Heart left ventricle (tissue), 16 donors: ENCODE data around the gene FLNB. TPM values are rescaled to one million over a fixed set of nuclear protein-coding genes. Genes with fewer than 3 reads are reported as not detected.

ENCODE experiments used
- ATAC-seq, 4 donors: fragments of 200-7000 bp; cut with Tn5 transposase; one replicate each; pipeline ENCODE4 v1.9.1; 2020 to 2022; ENCODE audit warnings: moderate library complexity in 4 of 4, mild to moderate bottlenecking in 3 of 4, moderate number of reproducible peaks in 1 of 4
- DNase-seq, 5 donors: peaks; one replicate each; pipeline ENCODE4 v3.0.0-alpha.2; 2020
- H3K27ac ChIP-seq, 12 donors: fragments of 200-600 bp; sonication (generic) in 4 of 12; one replicate each; pipeline versions ENCODE4 v1.5.0 to v1.8.0; 2016 to 2022; ENCODE audit warnings: mild to moderate bottlenecking in 2 of 12
- H3K27me3 ChIP-seq, 9 donors: fragments of 200-600 bp; sonication (generic) in 2 of 9; one replicate each; pipeline versions ENCODE4 v1.5.1 to v1.8.0; 2016 to 2022; ENCODE audit warnings: mild to moderate bottlenecking in 3 of 9
- H3K36me3 ChIP-seq, 9 donors: fragments of 200-600 bp; sonication (generic) in 2 of 9; one replicate each; pipeline versions ENCODE4 v1.5.0 to v1.8.0; 2018 to 2022; ENCODE audit warnings: mild to moderate bottlenecking in 2 of 9
- H3K4me1 ChIP-seq, 12 donors: fragments of 200-600 bp; sonication (generic) in 4 of 12; one replicate each; pipeline versions ENCODE4 v1.5.0 to v1.8.0; 2016 to 2022; ENCODE audit warnings: mild to moderate bottlenecking in 3 of 12
- H3K4me3 ChIP-seq, 12 donors: fragments of 200-600 bp; sonication (generic) in 4 of 12; one replicate each; pipeline versions ENCODE4 v1.5.0 to v1.8.0; 2017 to 2022; ENCODE audit warnings: mild to moderate bottlenecking in 9 of 12, moderate library complexity in 4 of 12
- H3K9me3 ChIP-seq, 12 donors: fragments of 200-600 bp; sonication (generic) in 4 of 12; one replicate each; pipeline versions ENCODE4 v1.5.0 to v1.8.0; 2016 to 2022; ENCODE audit warnings: mild to moderate bottlenecking in 1 of 12
- CTCF ChIP-seq, 12 donors: fragments of 200-600 bp; sonication (generic) in 4 of 12; IDR thresholded peaks; one replicate each; pipeline versions ENCODE4 v1.5.0 to v1.8.0; 2018 to 2022; ENCODE audit warnings: antibody characterized with exemption in 12 of 12, mild to moderate bottlenecking in 5 of 12
- POLR2A ChIP-seq, 2 donors: fragments of 450-650 bp; IDR thresholded peaks; one replicate each; pipeline ENCODE4 v1.6.1; 2017; ENCODE audit warnings: antibody characterized with exemption in 2 of 2, mild to moderate bottlenecking in 2 of 2, moderate library complexity in 2 of 2
- WGBS, 4 donors: extraction: QIAGEN DNeasy Blood & Tissue Kit in 2 of 4; methylation state at CpG; one replicate each; pipeline versions ENCODE4 v1.1.5 to v1.1.7; 2013 to 2018; 5-methylcytosine and 5-hydroxymethylcytosine counted together
- intact Hi-C, 10 donors: fragments of 100-400 bp; cut with DNase I; formaldehyde crosslinking; loops; one replicate each; pipeline versions ENCODE4 v1.11.1 to v1.14.2; 2022
- polyA plus RNA-seq, 2 donors: library from polyadenylated mRNA; stranded (reverse); fragments of 200-250 nt; gene quantifications; one replicate each; pipeline ENCODE4 v1.2.3, GENCODE V29; 2013
- total RNA-seq, 9 donors: library from RNA; depleted of rRNA in 2 of 9; stranded (reverse); fragments of >200 nt in 2 of 9; fragmentation: NEBNext Ultra II Directional in 3 of 9; extraction: Animal tissue kit (Norgen Biotek cat#: 25700) in 3 of 9; gene quantifications; one replicate each; pipeline versions ENCODE4 v1.1.0 to v1.2.4, GENCODE V29; 2016 to 2023
- donor health status: ischemic (EF 13 %, LVEDD 7.1; RV severe dilation, severe dysfunction).
- donor health status: healthy with polysubstance abuse.
- donor health status: DM: no; HTN: yes; CAD: no.
- donor health status: DM: no; HTN: no; CAD: no.
- donor health status: ischemic (EF 25% LVEDD 6.9; RV normal size, moderate dysfunction).
- donor health status: ischemic (EF 25% LVEDD 5.7; RV mildly dilated, moderate dysfunction).
- donor health status: healthy.
- donor health status: DM: yes; HTN: yes; CAD: no.
- donor health status: ischemic (EF 35%, LVEDD 5.7; RV mildly dilated, moderate dysfunction).
- donor health status: nonischemic (EF 11% LVEDD 7.7; RV severe dilation, severe dysfunction).
- donor health status: DM: yes; HTN: yes; CAD: no.
- donor health status: PGD.
- donor health status: ischemic (EF 29% LVEDD 5.4; RV normal size, mild dysfunction).
- donor health status: nonischemic (EF 23%, LVEDD 6.1; RV moderate dilation, normal function).

FLNB gene
- total and polyA plus RNA-seq, 11 donors, result 30.5 to 75.6 (median 40.6) TPM

DNA sequence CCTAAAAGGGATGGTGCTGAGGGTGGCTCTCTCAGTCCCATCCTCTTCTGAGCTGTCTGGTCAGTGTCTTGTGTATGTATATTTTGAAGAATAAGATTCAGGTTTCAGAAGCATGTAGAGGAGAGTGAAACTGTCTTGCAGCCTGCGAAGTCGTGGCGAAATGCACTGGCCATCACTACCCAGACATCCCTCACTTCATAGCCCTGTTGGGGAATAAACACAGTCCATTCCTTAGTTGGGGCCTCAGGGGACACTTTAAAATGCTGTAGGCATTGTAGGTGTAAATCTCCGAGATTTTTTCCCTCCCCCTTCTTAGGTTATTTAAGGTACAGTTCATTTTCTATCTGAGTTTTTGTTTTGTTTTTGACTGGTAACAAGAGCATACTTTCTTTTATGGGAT lies 108.8 kb downstream of the FLNB start:
- WGBS, 4 donors, result 67 to 74% (median 70%) methylated on average over 4 of the region's 4 CpGs
- H3K4me1 ChIP-seq, result peaks cover 0 to 50% (median 29%) of the 10 kb centered on the region in 12 donors
- H3K27ac ChIP-seq, result peak overlapping the region in 6 of 12 donors; percentile 2 to 61 (median 40)
- DNase-seq (no peak), ATAC-seq (no peak)
- intact Hi-C loops, result loop anchor here in 4 of 10 donors (5.0 to 10.0 kb wide), 3 partner anchors 50 to 110 kb away; partner anchors contain the start of gene FLNB (in 3 of the 4)
- H3K36me3 ChIP-seq, result peaks cover 4 to 78% (median 56%) of the 10 kb centered on the region in 9 donors
- H3K27me3 ChIP-seq, result no peaks in the 10 kb centered on the region
- H3K4me3 ChIP-seq, result no peak overlapping the region
- no peaks in the 10 kb centered on the region for H3K9me3 ChIP-seq
- TF ChIP-seq CTCF (IDR thresholded peaks at IDR 0.05) (no peak), POLR2A (IDR thresholded peaks at IDR 0.05) (no peak)

DNA sequence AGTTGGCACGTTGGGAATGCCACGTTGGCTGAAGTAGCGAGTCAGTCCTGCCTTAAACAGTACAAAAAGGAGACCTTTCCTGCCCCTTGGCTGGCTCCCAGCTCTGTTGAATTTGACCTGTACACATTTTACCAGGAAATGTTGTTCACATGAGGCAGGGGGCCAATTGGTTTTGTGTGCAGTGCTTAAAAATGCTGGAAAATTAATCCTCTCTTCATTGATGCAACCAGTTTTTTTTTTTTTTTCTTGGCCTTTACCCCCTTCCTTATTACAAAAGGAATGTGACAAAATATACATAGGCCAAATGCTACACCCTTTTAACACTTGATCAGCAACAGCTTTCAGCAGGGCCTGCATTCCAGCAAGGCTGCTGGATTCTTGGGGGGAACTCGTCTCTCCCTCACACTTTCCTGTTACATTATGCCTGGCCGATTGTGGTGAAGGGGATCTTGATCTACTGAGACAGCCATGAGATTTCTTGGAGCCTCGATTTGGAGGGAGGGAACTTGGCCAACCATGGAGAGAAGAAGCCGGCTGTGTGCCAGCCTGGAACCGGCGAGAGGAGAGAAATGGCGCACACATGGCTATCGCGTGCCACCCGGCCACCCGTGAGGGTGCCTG lies 109.4 kb downstream of the FLNB start:
- no peak for TF ChIP-seq POLR2A (IDR thresholded peaks at IDR 0.05)
- no peak overlapping the region for H3K4me3 ChIP-seq
- peaks cover 0 to 77% (median 49%) of the 10 kb centered on the region in 9 donors for H3K36me3 ChIP-seq
- no peaks in the 10 kb centered on the region for H3K27me3 ChIP-seq
- intact Hi-C loops, result loop anchor here in 4 of 10 donors (5.0 to 10.0 kb wide), 3 partner anchors 50 to 110 kb away; partner anchors contain the start of gene FLNB (in 3 of the 4)
- peak in 1 of 4 donors; percentile 16 for ATAC-seq
- 63 to 75% (median 69%) methylated on average over 14 of the region's 14 CpGs for WGBS, 4 donors
- H3K27ac ChIP-seq, result peak overlapping the region in 4 of 12 donors; percentile 2 to 61 (median 57)
- no peaks in the 10 kb centered on the region for H3K9me3 ChIP-seq
- peaks cover 0 to 50% (median 29%) of the 10 kb centered on the region in 12 donors for H3K4me1 ChIP-seq
- peak in 3 of 5 donors; percentile 48 to 60 (median 48) for DNase-seq

DNA sequence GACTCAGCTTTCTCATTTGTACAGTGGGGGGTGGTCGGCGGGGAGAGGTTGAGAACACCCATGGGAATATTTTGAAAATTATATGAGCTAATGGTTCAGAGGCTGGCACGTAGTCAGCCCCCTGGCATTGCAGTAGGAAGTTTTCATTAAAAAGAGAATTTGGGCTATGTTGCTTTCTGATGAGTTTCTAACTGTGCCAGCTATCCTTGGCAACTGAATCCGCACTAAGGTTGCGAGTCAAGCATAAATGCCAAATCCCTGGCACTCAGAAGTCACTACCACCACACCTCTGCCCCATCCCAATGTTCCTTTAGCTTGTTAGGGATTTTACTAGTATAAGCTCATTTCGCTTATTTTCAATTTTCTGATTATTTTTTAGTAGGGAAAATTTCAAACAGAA lies 111.0 kb downstream of the FLNB start:
- Histone ChIP-seq H3K9me3 (no peaks in the 10 kb centered on the region), H3K4me3 (no peak overlapping the region), H3K27ac (peak overlapping the region in 2 of 12 donors; percentile 36 to 69), H3K27me3 (no peaks in the 10 kb centered on the region), H3K36me3 (peaks cover 0 to 77% (median 49%) of the 10 kb centered on the region in 9 donors), H3K4me1 (peaks cover 0 to 50% (median 29%) of the 10 kb centered on the region in 12 donors)
- ATAC-seq (no peak), DNase-seq (no peak)
- WGBS, 4 donors, result 89 to 98% (median 95%) methylated on average over 6 of the region's 6 CpGs
- intact Hi-C loops, result loop anchor here in 4 of 10 donors (5.0 to 10.0 kb wide), 3 partner anchors 48 to 112 kb away; partner anchors contain the start of gene FLNB (in 3 of the 4)
- TF ChIP-seq POLR2A (IDR thresholded peaks at IDR 0.05), result no peak
- TF ChIP-seq CTCF (IDR thresholded peaks at IDR 0.05), result no peak

DNA sequence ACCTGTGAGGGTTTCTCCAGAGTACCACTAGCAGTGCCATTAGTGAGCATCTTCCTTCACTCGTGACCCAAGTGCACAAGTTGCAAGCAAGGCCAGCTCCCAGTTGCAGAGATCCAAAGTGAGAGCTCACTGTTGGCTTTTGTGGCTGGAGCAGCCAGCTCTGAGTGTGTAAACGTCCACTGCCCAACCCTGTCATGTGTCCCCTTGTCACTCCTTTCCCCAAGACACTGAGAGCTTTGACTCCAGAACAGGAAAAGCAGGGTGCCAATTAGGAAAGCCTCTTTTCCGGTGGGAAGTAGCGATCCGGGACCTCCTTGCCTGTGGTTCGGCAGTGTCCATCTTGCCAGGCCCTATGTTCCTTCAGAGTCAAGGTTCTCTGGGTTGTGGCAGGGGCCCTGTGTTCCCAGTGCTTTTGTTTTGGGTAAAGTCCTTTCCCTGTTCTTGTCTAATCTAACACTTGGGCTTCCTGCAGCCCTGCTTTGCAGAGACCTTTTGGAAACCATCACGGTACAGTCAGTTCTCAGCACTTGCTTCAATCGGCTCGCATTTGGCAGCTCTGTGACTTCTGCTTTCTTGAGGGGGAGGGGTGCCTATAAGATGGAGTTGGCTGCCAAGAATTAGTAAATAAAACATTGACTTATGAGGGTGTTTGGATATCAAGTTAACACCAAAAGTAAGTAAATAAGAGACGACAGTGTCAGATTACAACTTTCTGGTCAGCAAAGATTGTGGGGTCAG lies 112.0 kb downstream of the FLNB start:
- Histone ChIP-seq H3K27me3 (no peaks in the 10 kb centered on the region), H3K4me1 (peaks cover 0 to 48% (median 29%) of the 10 kb centered on the region in 12 donors), H3K9me3 (no peaks in the 10 kb centered on the region), H3K36me3 (peaks cover 0 to 77% (median 49%) of the 10 kb centered on the region in 9 donors), H3K4me3 (no peak overlapping the region), H3K27ac (peak overlapping the region; percentile 13 to 79 (median 46))
- intact Hi-C loops, result no loop called here
- TF ChIP-seq POLR2A (IDR thresholded peaks at IDR 0.05) (no peak), CTCF (IDR thresholded peaks at IDR 0.05) (no peak)
- DNase-seq (peak in 2 of 5 donors; percentile 35 to 52), ATAC-seq (peak; percentile 70 to 82 (median 80))
- 22 to 33% (median 30%) methylated on average over 9 to 10 of the region's 10 CpGs for WGBS, 4 donors
